ENCODE data around the gene VPS13D. TPM values are rescaled to one million over a fixed set of nuclear protein-coding genes. Genes with fewer than 3 reads are reported as not detected.

The VPS13D gene
- total and polyA plus RNA-seq, 2 donors (not counting 3 experiments of a cell fraction or from before 2014, with no cell fraction given), result 13.6 to 48.5 TPM

DNA sequence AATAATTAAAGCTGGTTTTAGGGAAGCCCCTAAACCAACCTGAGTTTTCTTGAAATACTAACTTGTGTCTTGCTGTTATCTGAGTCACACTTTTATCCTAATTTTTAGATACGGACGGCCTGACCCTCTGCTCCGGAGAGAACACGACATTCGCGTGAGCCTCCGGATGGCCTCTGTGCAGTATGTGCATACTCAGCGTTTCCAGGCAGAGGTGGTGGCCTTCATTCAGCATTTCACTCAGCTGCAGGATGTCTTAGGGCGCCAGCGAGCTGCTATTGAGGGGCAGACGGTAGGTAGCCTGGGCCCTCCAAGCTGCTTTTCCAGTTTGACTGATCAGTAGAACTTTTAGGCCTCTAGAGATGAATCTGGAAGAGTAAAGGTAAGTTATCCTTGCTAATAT is 63.6 kb downstream of the VPS13D start:
- Histone ChIP-seq H3K36me3 (ENCODE audit: control insufficient read depth in 2 of 2, extremely low read depth in 1 of 2, insufficient read depth in 2 of 2, low read length in 2 of 2) (peaks cover 0 to 2% of the 10 kb centered on the region in 2 experiments), H3K4me3 (replicated peaks in 1 of 3; ENCODE audit: insufficient read depth in 1 of 3, low read depth in 1 of 3, low read length in 3 of 3) (no peak overlapping the region), H3K4me1 (ENCODE audit: control insufficient read depth, extremely low read depth, insufficient read depth, low read length) (peaks cover 14% of the 10 kb centered on the region), H3K9ac (replicated peaks; ENCODE audit: extremely low read depth, insufficient read depth, low read length) (no peak overlapping the region), H3K4me2 (ENCODE audit: insufficient read depth, low read length) (no peak overlapping the region), H3K9me1 (replicated peaks; ENCODE audit: control insufficient read depth, extremely low read depth, insufficient read depth, low read length) (no peaks in the 10 kb centered on the region), H3K27ac (ENCODE audit: insufficient read depth, low read depth, low read length) (no peak overlapping the region), H3K27me3 (ENCODE audit: control insufficient read depth in 2 of 2, insufficient read depth in 2 of 2, low read length in 2 of 2) (no peaks in the 10 kb centered on the region), H4K20me1 (replicated peaks; ENCODE audit: control insufficient read depth, extremely low read depth, insufficient read depth, low read length) (no peaks in the 10 kb centered on the region), H3K9me3 (replicated peaks; ENCODE audit: control insufficient read depth, insufficient read depth, low read length) (no peaks in the 10 kb centered on the region), H3K79me2 (ENCODE audit: control insufficient read depth, insufficient read depth, low read length) (peaks cover 2% of the 10 kb centered on the region), H2AFZ (ENCODE audit: low read depth, low read length) (no peak overlapping the region)
- no peak for TF ChIP-seq EZH2 (IDR thresholded peaks at IDR 0.05; ENCODE audit: borderline replicate concordance, low read depth, low read length, severe bottlenecking)
- no peak for TF ChIP-seq POLR2A (IDR thresholded peaks at IDR 0.05; ENCODE audit: low read depth, low read length)
- no peak for TF ChIP-seq GATA2 (IDR thresholded peaks at IDR 0.05; ENCODE audit: insufficient read depth, insufficient read length, low read depth, low read length)
- no peak for TF ChIP-seq MYC (IDR thresholded peaks at IDR 0.05; ENCODE audit: low read depth, low read length)
- TF ChIP-seq FOS (IDR thresholded peaks at IDR 0.05; ENCODE audit: borderline replicate concordance, insufficient read depth, low read length), result no peak
- TF ChIP-seq JUN (IDR thresholded peaks at IDR 0.05; ENCODE audit: borderline replicate concordance, insufficient read depth, insufficient read length, low read depth), result no peak
- TF ChIP-seq, protein P1, sequence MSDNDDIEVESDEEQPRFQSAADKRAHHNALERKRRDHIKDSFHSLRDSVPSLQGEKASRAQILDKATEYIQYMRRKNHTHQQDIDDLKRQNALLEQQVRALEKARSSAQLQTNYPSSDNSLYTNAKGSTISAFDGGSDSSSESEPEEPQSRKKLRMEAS (IDR thresholded peaks at IDR 0.05; ENCODE audit: insufficient read depth, insufficient read length), result no peak
- TF ChIP-seq, protein P2, sequence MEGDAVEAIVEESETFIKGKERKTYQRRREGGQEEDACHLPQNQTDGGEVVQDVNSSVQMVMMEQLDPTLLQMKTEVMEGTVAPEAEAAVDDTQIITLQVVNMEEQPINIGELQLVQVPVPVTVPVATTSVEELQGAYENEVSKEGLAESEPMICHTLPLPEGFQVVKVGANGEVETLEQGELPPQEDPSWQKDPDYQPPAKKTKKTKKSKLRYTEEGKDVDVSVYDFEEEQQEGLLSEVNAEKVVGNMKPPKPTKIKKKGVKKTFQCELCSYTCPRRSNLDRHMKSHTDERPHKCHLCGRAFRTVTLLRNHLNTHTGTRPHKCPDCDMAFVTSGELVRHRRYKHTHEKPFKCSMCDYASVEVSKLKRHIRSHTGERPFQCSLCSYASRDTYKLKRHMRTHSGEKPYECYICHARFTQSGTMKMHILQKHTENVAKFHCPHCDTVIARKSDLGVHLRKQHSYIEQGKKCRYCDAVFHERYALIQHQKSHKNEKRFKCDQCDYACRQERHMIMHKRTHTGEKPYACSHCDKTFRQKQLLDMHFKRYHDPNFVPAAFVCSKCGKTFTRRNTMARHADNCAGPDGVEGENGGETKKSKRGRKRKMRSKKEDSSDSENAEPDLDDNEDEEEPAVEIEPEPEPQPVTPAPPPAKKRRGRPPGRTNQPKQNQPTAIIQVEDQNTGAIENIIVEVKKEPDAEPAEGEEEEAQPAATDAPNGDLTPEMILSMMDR (IDR thresholded peaks at IDR 0.05; ENCODE audit: extremely low read depth in 1 of 2, insufficient read depth in 1 of 2, low read depth in 1 of 2, low read length in 2 of 2), result no peak
- TF ChIP-seq POLR2AphosphoS5 (IDR thresholded peaks at IDR 0.05; ENCODE audit: insufficient read depth, low read depth, low read length), result no peak
- no peak for FAIRE-seq
- no peak for DNase-seq (ENCODE audit: low read depth, low spot score)
- intact Hi-C loops (cut with micrococcal nuclease) (no loop called here), dilution Hi-C loops (cut with MboI; ENCODE audit: extremely low pct_ligation_motif_present, low sequenced_read_pairs) (no loop called here)
- ChIA-PET POLR2A (no interaction called here), CTCF (interaction anchor here (1.1 to 1.9 kb wide), 2 partner anchors 10 to 17 kb away, joined by 4 to 6 read pairs; no protein-coding TSS in a partner anchor)
- no TSS peak for BruUV-seq (replicated peaks)

Measured in endothelial cell of umbilical vein (primary cell).